ENCODE results near the gene PPP1R36.

Gene PPP1R36

DNA sequence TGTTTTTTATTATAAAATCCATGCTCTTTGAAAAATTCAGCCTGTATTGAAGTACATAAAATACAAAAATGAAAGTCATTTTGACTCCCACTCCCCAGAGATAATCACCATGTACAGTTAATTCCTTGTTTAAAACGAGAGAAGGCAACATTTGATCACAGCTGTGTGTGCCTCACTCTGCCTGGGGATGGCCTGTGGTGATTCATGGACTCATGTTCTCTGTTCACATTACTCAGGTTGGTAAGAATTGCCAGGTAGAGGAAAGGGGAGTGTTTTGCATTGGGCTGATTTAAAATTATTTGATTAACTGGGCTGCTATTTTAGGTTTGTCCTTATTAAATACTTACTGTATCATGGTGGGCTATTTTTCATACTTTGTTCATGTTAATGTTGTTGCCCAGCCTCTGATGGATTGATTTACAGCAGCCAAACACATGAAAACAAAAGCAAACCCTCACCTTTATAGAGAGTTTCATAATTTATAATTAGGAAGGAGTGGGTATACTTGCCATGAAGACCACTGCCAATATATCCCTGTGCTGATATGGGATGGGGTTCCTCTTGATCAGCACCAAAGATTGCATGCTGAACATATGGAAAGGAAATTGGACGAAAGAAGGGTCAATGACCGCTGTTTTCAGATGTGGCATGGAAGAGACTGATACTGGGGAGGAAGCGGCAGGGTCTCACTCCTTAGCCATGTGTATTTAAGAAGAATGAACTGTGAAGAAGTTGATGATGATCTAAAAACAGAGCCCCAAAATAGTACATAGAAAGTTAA lies 42.2 kb upstream of the PPP1R36 start:
- H3K4me3 ChIP-seq (ENCODE audit: low read length): peak overlapping the region; percentile 63
- H3F3A ChIP-seq (ENCODE audit: insufficient read depth, low read length): peaks cover 27% of the 10 kb centered on the region
- no peak for DNase-seq
- no peaks in the 10 kb centered on the region for H3K9me3 ChIP-seq (replicated peaks; ENCODE audit: insufficient read depth, low read length)
- H3K27me3 ChIP-seq (replicated peaks; ENCODE audit: insufficient read depth, low read length): no peaks in the 10 kb centered on the region
- H3K36me3 ChIP-seq (replicated peaks; ENCODE audit: insufficient read depth, low read length): no peaks in the 10 kb centered on the region
- no peaks in the 10 kb centered on the region for H3K9me2 ChIP-seq (replicated peaks; ENCODE audit: insufficient read depth, low read length)
- no peak for TF ChIP-seq EZH2 (optimal IDR thresholded peaks at IDR 0.05; ENCODE audit: low read depth, low read length)
- TF ChIP-seq EZH2phosphoT487 (IDR thresholded peaks at IDR 0.05; ENCODE audit: low read length): no peak
- TF ChIP-seq, protein P1, sequence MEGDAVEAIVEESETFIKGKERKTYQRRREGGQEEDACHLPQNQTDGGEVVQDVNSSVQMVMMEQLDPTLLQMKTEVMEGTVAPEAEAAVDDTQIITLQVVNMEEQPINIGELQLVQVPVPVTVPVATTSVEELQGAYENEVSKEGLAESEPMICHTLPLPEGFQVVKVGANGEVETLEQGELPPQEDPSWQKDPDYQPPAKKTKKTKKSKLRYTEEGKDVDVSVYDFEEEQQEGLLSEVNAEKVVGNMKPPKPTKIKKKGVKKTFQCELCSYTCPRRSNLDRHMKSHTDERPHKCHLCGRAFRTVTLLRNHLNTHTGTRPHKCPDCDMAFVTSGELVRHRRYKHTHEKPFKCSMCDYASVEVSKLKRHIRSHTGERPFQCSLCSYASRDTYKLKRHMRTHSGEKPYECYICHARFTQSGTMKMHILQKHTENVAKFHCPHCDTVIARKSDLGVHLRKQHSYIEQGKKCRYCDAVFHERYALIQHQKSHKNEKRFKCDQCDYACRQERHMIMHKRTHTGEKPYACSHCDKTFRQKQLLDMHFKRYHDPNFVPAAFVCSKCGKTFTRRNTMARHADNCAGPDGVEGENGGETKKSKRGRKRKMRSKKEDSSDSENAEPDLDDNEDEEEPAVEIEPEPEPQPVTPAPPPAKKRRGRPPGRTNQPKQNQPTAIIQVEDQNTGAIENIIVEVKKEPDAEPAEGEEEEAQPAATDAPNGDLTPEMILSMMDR (IDR thresholded peaks at IDR 0.05; ENCODE audit: low read length): no peak
- H3K27ac ChIP-seq (ENCODE audit: low read length): peak overlapping the region; percentile 100; the same call in 1 of the 2 replicates
- peak overlapping the region; percentile 59; the same call in 1 of the 2 replicates for H3K9ac ChIP-seq (ENCODE audit: low read length)
- peaks cover 22% of the 10 kb centered on the region for H3K4me1 ChIP-seq (ENCODE audit: low read length)
- peak overlapping the region; percentile 91 for H3K4me2 ChIP-seq (ENCODE audit: low read depth, low read length)
- peaks cover 7% of the 10 kb centered on the region; the same call in 1 of the 2 replicates for H4K20me1 ChIP-seq (ENCODE audit: insufficient read depth, low read length)
- H3K79me2 ChIP-seq (ENCODE audit: low read length): peaks cover 81% of the 10 kb centered on the region
- H2AFZ ChIP-seq (ENCODE audit: low read length): no peak overlapping the region

DNA sequence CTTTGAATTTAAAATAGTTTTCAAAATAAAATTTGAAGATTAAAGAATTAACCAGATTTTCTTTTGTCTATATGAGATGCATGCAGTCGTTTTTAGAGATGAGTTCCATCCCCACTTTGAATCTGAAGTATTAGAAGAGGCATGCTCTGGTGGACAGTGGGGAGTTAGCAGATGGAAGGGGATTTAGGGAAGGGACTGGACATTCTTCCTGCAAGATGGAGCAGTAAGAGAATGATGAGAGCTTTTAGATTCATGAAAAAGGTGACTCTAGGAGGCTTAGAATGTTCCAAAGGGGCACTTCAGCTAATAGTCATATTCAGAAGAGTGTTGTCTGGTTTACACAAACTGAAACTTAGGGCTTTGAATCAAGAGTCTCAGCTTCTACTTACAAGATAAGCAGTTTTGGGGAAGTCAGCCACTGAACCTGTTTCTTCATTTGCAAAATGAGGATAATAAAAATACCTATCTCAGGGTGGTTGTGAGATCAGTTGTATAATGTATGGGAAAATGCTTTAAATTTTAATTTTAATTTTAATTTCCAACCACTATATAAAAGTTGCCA lies 41.5 kb upstream of the PPP1R36 start:
- peaks cover 81% of the 10 kb centered on the region for H3K79me2 ChIP-seq (ENCODE audit: low read length)
- peak overlapping the region; percentile 100; the same call in 1 of the 2 replicates for H3K27ac ChIP-seq (ENCODE audit: low read length)
- TF ChIP-seq, protein P1 (IDR thresholded peaks at IDR 0.05; ENCODE audit: low read length): no peak
- TF ChIP-seq EZH2phosphoT487 (IDR thresholded peaks at IDR 0.05; ENCODE audit: low read length) (no peak), EZH2 (optimal IDR thresholded peaks at IDR 0.05; ENCODE audit: low read depth, low read length) (no peak)
- peaks cover 20% of the 10 kb centered on the region for H3F3A ChIP-seq (ENCODE audit: insufficient read depth, low read length)
- peak; percentile 46 for DNase-seq
- H3K27me3 ChIP-seq (replicated peaks; ENCODE audit: insufficient read depth, low read length): no peaks in the 10 kb centered on the region
- peaks cover 22% of the 10 kb centered on the region for H3K4me1 ChIP-seq (ENCODE audit: low read length)
- no peaks in the 10 kb centered on the region for H3K9me2 ChIP-seq (replicated peaks; ENCODE audit: insufficient read depth, low read length)
- H3K4me2 ChIP-seq (ENCODE audit: low read depth, low read length): peak overlapping the region; percentile 91
- peaks cover 10% of the 10 kb centered on the region; the same call in 1 of the 2 replicates for H4K20me1 ChIP-seq (ENCODE audit: insufficient read depth, low read length)
- H3K36me3 ChIP-seq (replicated peaks; ENCODE audit: insufficient read depth, low read length): no peaks in the 10 kb centered on the region
- H3K4me3 ChIP-seq (ENCODE audit: low read length): peak overlapping the region; percentile 63
- no peaks in the 10 kb centered on the region for H3K9me3 ChIP-seq (replicated peaks; ENCODE audit: insufficient read depth, low read length)
- H3K9ac ChIP-seq (ENCODE audit: low read length): peak overlapping the region; percentile 15; the same call in 1 of the 2 replicates
- no peak overlapping the region for H2AFZ ChIP-seq (ENCODE audit: low read length)

DNA sequence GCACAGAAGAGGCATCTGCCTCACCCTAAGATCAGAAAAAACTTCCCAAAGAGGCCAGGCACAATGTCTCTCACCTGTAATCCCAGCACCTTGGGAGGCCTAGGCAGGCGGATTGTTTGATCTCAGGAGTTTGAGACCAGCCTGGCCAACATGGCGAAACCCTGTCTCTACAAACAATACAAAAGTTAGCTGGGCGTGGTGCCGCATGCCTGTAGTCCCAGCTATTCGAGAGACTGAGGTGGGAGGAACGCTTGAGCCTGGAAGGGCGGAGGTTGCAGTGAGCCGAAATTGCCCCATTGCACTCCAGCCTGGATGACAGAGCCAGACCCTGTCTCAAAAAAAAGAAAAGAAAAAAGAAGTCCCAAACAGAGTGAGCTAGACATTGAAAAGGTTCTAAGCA lies 40.7 kb upstream of the PPP1R36 start:
- Histone ChIP-seq H3K27me3 (replicated peaks; ENCODE audit: insufficient read depth, low read length) (no peaks in the 10 kb centered on the region), H3K4me1 (ENCODE audit: low read length) (peaks cover 22% of the 10 kb centered on the region), H3K36me3 (replicated peaks; ENCODE audit: insufficient read depth, low read length) (no peaks in the 10 kb centered on the region), H3K4me2 (ENCODE audit: low read depth, low read length) (no peak overlapping the region), H3K9me3 (replicated peaks; ENCODE audit: insufficient read depth, low read length) (no peaks in the 10 kb centered on the region), H3F3A (ENCODE audit: insufficient read depth, low read length) (peaks cover 20% of the 10 kb centered on the region), H3K4me3 (ENCODE audit: low read length) (no peak overlapping the region), H2AFZ (ENCODE audit: low read length) (no peak overlapping the region), H3K9me2 (replicated peaks; ENCODE audit: insufficient read depth, low read length) (no peaks in the 10 kb centered on the region), H3K9ac (ENCODE audit: low read length) (no peak overlapping the region), H3K27ac (ENCODE audit: low read length) (no peak overlapping the region), H3K79me2 (ENCODE audit: low read length) (peaks cover 88% of the 10 kb centered on the region), H4K20me1 (ENCODE audit: insufficient read depth, low read length) (peaks cover 11% of the 10 kb centered on the region; the same call in 1 of the 2 replicates)
- no peak for DNase-seq
- TF ChIP-seq EZH2phosphoT487 (IDR thresholded peaks at IDR 0.05; ENCODE audit: low read length): no peak
- TF ChIP-seq, protein P1 (IDR thresholded peaks at IDR 0.05; ENCODE audit: low read length): no peak
- no peak for TF ChIP-seq EZH2 (optimal IDR thresholded peaks at IDR 0.05; ENCODE audit: low read depth, low read length)
